ENCODE measurements around the gene ITIH5. TPM values are rescaled to one million over a fixed set of nuclear protein-coding genes. Genes with fewer than 3 reads are reported as not detected.

Gene ITIH5
- polyA plus RNA-seq, 3 donors: not detected

DNA sequence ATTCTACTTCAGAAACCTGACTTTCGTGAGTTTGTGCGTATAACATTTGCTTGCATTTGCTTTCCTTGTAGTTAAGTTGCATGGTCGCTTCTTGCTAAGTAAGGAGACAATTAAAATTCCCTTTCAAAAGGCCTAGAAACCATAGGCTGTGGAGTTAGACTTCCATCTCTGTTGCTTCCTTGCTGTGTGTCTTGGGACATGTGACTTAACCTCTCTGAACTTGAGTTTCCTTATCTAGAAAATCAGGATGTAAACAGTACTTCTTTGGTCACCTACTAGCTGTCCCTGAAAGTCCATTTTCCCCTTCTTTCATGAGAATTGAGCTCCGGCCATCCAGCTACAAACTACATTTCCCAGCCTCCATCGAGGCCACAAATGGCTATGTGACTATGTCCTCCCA lies 89.2 kb downstream of the ITIH5 start:
- WGBS (ENCODE audit: insufficient coverage): no CpG with 5 or more reads among the region's 5 CpGs
- Histone ChIP-seq H3K9me3 (replicated peaks in 1 of 2; ENCODE audit: control insufficient read depth in 1 of 2, insufficient read depth in 1 of 2, low read length in 2 of 2) (no peaks in the 10 kb centered on the region), H4K20me1 (ENCODE audit: insufficient read depth, low read length) (no peaks in the 10 kb centered on the region), H3K4me2 (replicated peaks; ENCODE audit: extremely low read depth, low read length, poor library complexity, severe bottlenecking) (no peak overlapping the region), H3K4me3 (replicated peaks in 1 of 3; ENCODE audit: low read depth in 2 of 3, low read length in 3 of 3) (no peak overlapping the region), H3K79me2 (ENCODE audit: insufficient read depth, low read length) (no peaks in the 10 kb centered on the region), H3K4me1 (ENCODE audit: control insufficient read depth in 1 of 2, insufficient read depth in 2 of 2, low read length in 2 of 2) (no peaks in the 10 kb centered on the region), H3K9ac (ENCODE audit: insufficient read depth, low read length, poor library complexity, severe bottlenecking) (no peak overlapping the region), H3K27me3 (ENCODE audit: control insufficient read depth in 2 of 2, insufficient read depth in 2 of 2, low read length in 2 of 2) (no peaks in the 10 kb centered on the region), H3K27ac (ENCODE audit: low read depth in 1 of 2, low read length in 2 of 2) (no peak overlapping the region), H2AFZ (ENCODE audit: insufficient read depth, low read depth, low read length, poor library complexity, severe bottlenecking) (no peak overlapping the region), H3K36me3 (replicated peaks in 1 of 2; ENCODE audit: control insufficient read depth in 1 of 2, insufficient read depth in 2 of 2, low read length in 2 of 2) (no peaks in the 10 kb centered on the region)
- Mint-ChIP-seq H3K4me1 (peaks cover 2% of the 10 kb centered on the region), H3K9me3 (no peaks in the 10 kb centered on the region), H3K27me3 (ENCODE audit: low read depth in 3 of 3) (peaks cover 0 to 8% (median 4%) of the 10 kb centered on the region in 3 donors), H3K4me3 (no peak overlapping the region), H3K27ac (no peak overlapping the region), H3K36me3 (no peaks in the 10 kb centered on the region)
- no peak for DNase-seq
- no peak for TF ChIP-seq CTCF (IDR thresholded peaks at IDR 0.05)
- intact Hi-C loops (cut with micrococcal nuclease): no loop called here

- Mint-ChIP-seq H3K4me3 (no peak overlapping the region), H3K9me3 (no peaks in the 10 kb centered on the region), H3K36me3 (no peaks in the 10 kb centered on the region), H3K4me1 (peaks cover 6% of the 10 kb centered on the region), H3K27me3 (ENCODE audit: low read depth in 3 of 3) (peaks cover 0 to 8% (median 4%) of the 10 kb centered on the region in 3 donors), H3K27ac (no peak overlapping the region)
- DNase-seq: no peak
- no peak overlapping the region for H3K27ac ChIP-seq (ENCODE audit: low read depth in 1 of 2, low read length in 2 of 2)
- H3K4me3 ChIP-seq (replicated peaks in 1 of 3; ENCODE audit: low read depth in 2 of 3, low read length in 3 of 3): no peak overlapping the region
- 100% methylated on average over 2 of the region's 4 CpGs for WGBS (ENCODE audit: insufficient coverage)
- H3K9ac ChIP-seq (ENCODE audit: insufficient read depth, low read length, poor library complexity, severe bottlenecking): no peak overlapping the region
- H3K27me3 ChIP-seq (ENCODE audit: control insufficient read depth in 2 of 2, insufficient read depth in 2 of 2, low read length in 2 of 2): no peaks in the 10 kb centered on the region
- no peak overlapping the region for H2AFZ ChIP-seq (ENCODE audit: insufficient read depth, low read depth, low read length, poor library complexity, severe bottlenecking)
- no peaks in the 10 kb centered on the region for H3K79me2 ChIP-seq (ENCODE audit: insufficient read depth, low read length)
- H3K9me3 ChIP-seq (replicated peaks in 1 of 2; ENCODE audit: control insufficient read depth in 1 of 2, insufficient read depth in 1 of 2, low read length in 2 of 2): no peaks in the 10 kb centered on the region
- H3K4me2 ChIP-seq (replicated peaks; ENCODE audit: extremely low read depth, low read length, poor library complexity, severe bottlenecking): no peak overlapping the region
- no peaks in the 10 kb centered on the region for H4K20me1 ChIP-seq (ENCODE audit: insufficient read depth, low read length)
- no peak for TF ChIP-seq CTCF (IDR thresholded peaks at IDR 0.05)
- intact Hi-C loops (cut with micrococcal nuclease): no loop called here
- no peaks in the 10 kb centered on the region for H3K36me3 ChIP-seq (replicated peaks in 1 of 2; ENCODE audit: control insufficient read depth in 1 of 2, insufficient read depth in 2 of 2, low read length in 2 of 2)
- H3K4me1 ChIP-seq (ENCODE audit: control insufficient read depth in 1 of 2, insufficient read depth in 2 of 2, low read length in 2 of 2): no peaks in the 10 kb centered on the region
These were observed 89.6 kb downstream of the ITIH5 start for GRCh38 chr10:7577176-7577575.
